ENCODE results near the gene PGRMC2. TPM values are rescaled to one million over a fixed set of nuclear protein-coding genes. Genes with fewer than 3 reads are reported as not detected.

PGRMC2 gene
- total RNA-seq, 1 experiment from 2014 or later: 11.4 TPM

DNA sequence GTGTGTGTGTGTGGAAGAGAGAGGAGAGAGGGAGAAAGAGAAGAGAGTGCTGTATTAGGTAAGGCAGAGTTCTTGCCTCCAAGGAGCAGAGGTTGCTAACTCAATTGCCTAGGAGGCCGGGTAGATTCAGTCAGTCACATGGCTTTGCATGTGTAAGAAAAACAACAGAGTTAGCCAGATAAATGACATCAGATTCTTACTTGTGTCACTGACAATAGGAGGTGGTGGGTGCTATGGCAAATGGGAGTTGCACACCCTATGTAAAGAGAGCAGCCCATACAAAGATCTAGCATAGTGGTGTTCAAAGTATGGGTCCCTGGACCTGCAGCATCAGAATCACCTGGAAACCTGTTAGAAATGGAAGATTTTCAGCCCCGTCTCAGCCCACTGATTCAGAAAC is 14.4 kb upstream of the PGRMC2 start:
- H3K36me3 ChIP-seq (ENCODE audit: low read depth, low read length): no peaks in the 10 kb centered on the region
- no peak overlapping the region for H3K4me3 ChIP-seq (ENCODE audit: low read length)
- POLR2A ChIA-PET (ENCODE audit: unreplicated experiment): no interaction called here

DNA sequence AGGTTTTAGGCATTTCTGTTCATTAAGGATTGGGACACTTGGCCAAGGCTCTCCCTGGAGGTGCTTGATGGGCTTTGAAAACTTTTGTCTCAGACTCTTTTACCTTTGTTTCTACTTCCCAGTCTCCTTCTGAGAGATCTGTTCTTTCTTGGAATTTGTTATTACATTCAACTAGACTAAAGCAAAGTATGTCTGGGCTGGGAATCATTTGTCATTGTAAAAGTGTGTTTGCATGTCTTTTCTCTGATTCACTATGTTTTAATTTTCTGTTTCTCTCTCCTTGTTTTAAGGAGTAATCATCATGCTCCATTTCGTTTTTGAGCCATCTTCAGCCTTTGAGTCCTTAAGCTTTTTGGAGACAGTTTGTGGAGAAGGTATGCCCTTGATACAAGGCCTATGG is 12.2 kb upstream of the PGRMC2 start:
- no peaks in the 10 kb centered on the region for H3K79me2 ChIP-seq (ENCODE audit: low read length)
- no peaks in the 10 kb centered on the region for H3K4me1 ChIP-seq (ENCODE audit: insufficient read depth, low read length)
- no peaks in the 10 kb centered on the region for H3K9me2 ChIP-seq (replicated peaks; ENCODE audit: low read length)
- H3F3A ChIP-seq (ENCODE audit: low read length, unreplicated experiment): no peaks in the 10 kb centered on the region
- H3K27me3 ChIP-seq (ENCODE audit: low read length): no peaks in the 10 kb centered on the region
- no peak for ATAC-seq
- no peak overlapping the region for H2AFZ ChIP-seq (ENCODE audit: low read length)
- no peaks in the 10 kb centered on the region for H3K36me3 ChIP-seq (ENCODE audit: low read depth, low read length)
- ChIA-PET CTCF (no interaction called here), POLR2A (ENCODE audit: unreplicated experiment) (no interaction called here)
- no peak overlapping the region for H3K4me2 ChIP-seq (ENCODE audit: low read length)
- no peak for TF ChIP-seq EZH2phosphoT487 (IDR thresholded peaks at IDR 0.05; ENCODE audit: borderline replicate concordance, low read length)
- TF ChIP-seq EZH2 (IDR thresholded peaks at IDR 0.05; ENCODE audit: low read length, unreplicated experiment): no peak
- H4K20me1 ChIP-seq (ENCODE audit: low read length): no peaks in the 10 kb centered on the region
- H3K9ac ChIP-seq (ENCODE audit: low read length): no peak overlapping the region
- H3K9me3 ChIP-seq (ENCODE audit: low read length): no peaks in the 10 kb centered on the region
- H3K4me3 ChIP-seq (ENCODE audit: low read length): no peak overlapping the region
- no TSS peak for BruUV-seq (replicated peaks)
- intact Hi-C loops (cut with micrococcal nuclease): no loop called here
- DNase-seq: no peak
- H3K27ac ChIP-seq (ENCODE audit: low read length): no peak overlapping the region

More for the DNA sequence above, 14.4 kb upstream of the PGRMC2 start:
- Histone ChIP-seq H3K27me3 (ENCODE audit: low read length) (no peaks in the 10 kb centered on the region), H3K79me2 (ENCODE audit: low read length) (no peaks in the 10 kb centered on the region), H3K27ac (ENCODE audit: low read length) (no peak overlapping the region), H3K4me1 (ENCODE audit: insufficient read depth, low read length) (no peaks in the 10 kb centered on the region), H3K9ac (ENCODE audit: low read length) (no peak overlapping the region), H3K4me2 (ENCODE audit: low read length) (no peak overlapping the region), H3F3A (ENCODE audit: low read length, unreplicated experiment) (no peaks in the 10 kb centered on the region), H3K9me3 (ENCODE audit: low read length) (no peaks in the 10 kb centered on the region), H3K9me2 (replicated peaks; ENCODE audit: low read length) (no peaks in the 10 kb centered on the region), H4K20me1 (ENCODE audit: low read length) (no peaks in the 10 kb centered on the region), H2AFZ (ENCODE audit: low read length) (no peak overlapping the region)
- TF ChIP-seq, protein P1, sequence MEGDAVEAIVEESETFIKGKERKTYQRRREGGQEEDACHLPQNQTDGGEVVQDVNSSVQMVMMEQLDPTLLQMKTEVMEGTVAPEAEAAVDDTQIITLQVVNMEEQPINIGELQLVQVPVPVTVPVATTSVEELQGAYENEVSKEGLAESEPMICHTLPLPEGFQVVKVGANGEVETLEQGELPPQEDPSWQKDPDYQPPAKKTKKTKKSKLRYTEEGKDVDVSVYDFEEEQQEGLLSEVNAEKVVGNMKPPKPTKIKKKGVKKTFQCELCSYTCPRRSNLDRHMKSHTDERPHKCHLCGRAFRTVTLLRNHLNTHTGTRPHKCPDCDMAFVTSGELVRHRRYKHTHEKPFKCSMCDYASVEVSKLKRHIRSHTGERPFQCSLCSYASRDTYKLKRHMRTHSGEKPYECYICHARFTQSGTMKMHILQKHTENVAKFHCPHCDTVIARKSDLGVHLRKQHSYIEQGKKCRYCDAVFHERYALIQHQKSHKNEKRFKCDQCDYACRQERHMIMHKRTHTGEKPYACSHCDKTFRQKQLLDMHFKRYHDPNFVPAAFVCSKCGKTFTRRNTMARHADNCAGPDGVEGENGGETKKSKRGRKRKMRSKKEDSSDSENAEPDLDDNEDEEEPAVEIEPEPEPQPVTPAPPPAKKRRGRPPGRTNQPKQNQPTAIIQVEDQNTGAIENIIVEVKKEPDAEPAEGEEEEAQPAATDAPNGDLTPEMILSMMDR (conservative IDR thresholded peaks at IDR 0.05; ENCODE audit: low read depth, low read length): no peak
- TF ChIP-seq EZH2phosphoT487 (IDR thresholded peaks at IDR 0.05; ENCODE audit: borderline replicate concordance, low read length): no peak
- TF ChIP-seq EZH2 (IDR thresholded peaks at IDR 0.05; ENCODE audit: low read length, unreplicated experiment): no peak
- DNase-seq: no peak
- intact Hi-C loops (cut with micrococcal nuclease): no loop called here
- no peak for ATAC-seq
- no TSS peak for BruUV-seq (replicated peaks)
- CTCF ChIA-PET: no interaction called here

DNA sequence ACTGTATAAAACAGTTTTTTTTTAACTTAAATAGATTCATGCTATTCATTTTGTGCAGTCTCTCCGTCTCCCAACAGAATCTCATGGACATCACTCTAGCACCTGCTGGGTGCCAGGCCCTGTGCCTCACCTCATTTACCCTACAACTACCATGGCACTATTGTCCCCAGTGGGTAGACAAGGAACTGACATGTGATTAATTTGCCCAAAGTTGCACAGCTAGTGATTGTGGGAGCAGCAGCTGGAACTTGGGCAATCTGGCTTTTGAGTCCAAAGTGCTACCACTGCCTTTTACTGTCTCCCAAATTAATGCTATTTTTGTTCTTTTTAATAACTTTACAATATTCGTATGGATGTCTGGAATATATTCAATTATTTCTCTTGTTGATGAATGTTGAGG is 11.2 kb upstream of the PGRMC2 start:
- Histone ChIP-seq H2AFZ (ENCODE audit: low read length) (no peak overlapping the region), H3K4me1 (ENCODE audit: insufficient read depth, low read length) (no peaks in the 10 kb centered on the region), H3K4me3 (ENCODE audit: low read length) (no peak overlapping the region), H3F3A (ENCODE audit: low read length, unreplicated experiment) (no peaks in the 10 kb centered on the region), H3K36me3 (ENCODE audit: low read depth, low read length) (no peaks in the 10 kb centered on the region), H3K27me3 (ENCODE audit: low read length) (no peaks in the 10 kb centered on the region), H3K9ac (ENCODE audit: low read length) (no peak overlapping the region), H3K4me2 (ENCODE audit: low read length) (no peak overlapping the region), H3K79me2 (ENCODE audit: low read length) (no peaks in the 10 kb centered on the region), H4K20me1 (ENCODE audit: low read length) (no peaks in the 10 kb centered on the region), H3K9me3 (ENCODE audit: low read length) (no peaks in the 10 kb centered on the region), H3K27ac (ENCODE audit: low read length) (no peak overlapping the region), H3K9me2 (replicated peaks; ENCODE audit: low read length) (no peaks in the 10 kb centered on the region)
- ChIA-PET POLR2A (ENCODE audit: unreplicated experiment) (no interaction called here), CTCF (no interaction called here)
- DNase-seq: no peak
- no TSS peak for BruUV-seq (replicated peaks)
- TF ChIP-seq EZH2phosphoT487 (IDR thresholded peaks at IDR 0.05; ENCODE audit: borderline replicate concordance, low read length) (no peak), EZH2 (IDR thresholded peaks at IDR 0.05; ENCODE audit: low read length, unreplicated experiment) (no peak)
- TF ChIP-seq, protein P1 (conservative IDR thresholded peaks at IDR 0.05; ENCODE audit: low read depth, low read length): no peak
- intact Hi-C loops (cut with micrococcal nuclease): no loop called here
- no peak for ATAC-seq

Measured in PC-3 (cell line).